Right lobe of liver (tissue), 4 donors: ENCODE data around the gene KCNMA1.

ENCODE experiments used
- CTCF ChIP-seq, 4 donors: fragments of 200-600 bp in 3 of 4; fragments of 450-650 bp in 1 of 4; IDR thresholded peaks; one replicate each; pipeline versions ENCODE4 v1.5.1 to v1.8.0; 2016 to 2022; ENCODE audit warnings: antibody characterized with exemption in 4 of 4, mild to moderate bottlenecking in 2 of 4
- POLR2A ChIP-seq: fragments of 450-650 bp; IDR thresholded peaks from one replicate; pipeline ENCODE4 v1.6.1; 2017; ENCODE audit warnings: antibody characterized with exemption, mild to moderate bottlenecking
- donor health status: DM: no; HTN: no; CAD: no.
- donor health status: DM: no; HTN: no; CAD: no.
- donor health status: DM: no; HTN: yes; CAD: no.

GRCh38 chr10:77157248-77158019, 480.2 kb downstream of the KCNMA1 start:
- no peak for TF ChIP-seq POLR2A
- TF ChIP-seq CTCF (IDR thresholded peaks at IDR 0.05): no peak
